ENCODE data around the gene CHTF8.

The CHTF8 gene

GRCh38 chr16:69079697-69080096, 52.7 kb downstream of the CHTF8 start:
- no peak for DNase-seq

- DNase-seq, result no peak
These were observed 54.3 kb downstream of the CHTF8 start for GRCh38 chr16:69078073-69078472.

- DNase-seq, result no peak
These were observed 55.1 kb downstream of the CHTF8 start for GRCh38 chr16:69077251-69077650.

- no peak for DNase-seq
These were observed 59.1 kb downstream of the CHTF8 start for GRCh38 chr16:69073181-69073702.

- DNase-seq, result no peak
These were observed 59.8 kb downstream of the CHTF8 start for GRCh38 chr16:69072640-69072974.

- DNase-seq, result no peak
These were observed 61.4 kb downstream of the CHTF8 start for GRCh38 chr16:69071036-69071435.

- no peak for DNase-seq
These were observed 62.9 kb downstream of the CHTF8 start for GRCh38 chr16:69069504-69069903.
